GM18907 (cell line): Measurements from ENCODE around the gene TAS2R31.
"Not testable (repeated sequence)": the region's sequence is repeated elsewhere in the genome, so short reads cannot be mapped to it uniquely, and the experiment has no call there.

Experiments
- ATAC-seq: cut with Tn5 transposase; IDR thresholded peaks from one replicate; pipeline ENCODE4 v1.9.1; 2021; ENCODE audit warnings: mild to moderate bottlenecking, moderate library complexity; ENCODE audit not compliant: unreplicated experiment

TAS2R31 gene

GRCh38 chr12:11031307-11031706 lies at the start of gene TAS2R31:
TAS2R31 (minus strand) TSS chr12:11031407; CDS start chr12:11031335, 72 bp downstream.
- ATAC-seq: no peak

- no peak for ATAC-seq
These were observed 47.0 kb upstream of the TAS2R31 start for GRCh38 chr12:11078246-11078645.

GRCh38 chr12:11075642-11076041 lies 44.4 kb upstream of the TAS2R31 start:
- ATAC-seq: peak; percentile 55

- no peak for ATAC-seq
These were observed 40.2 kb upstream of the TAS2R31 start for GRCh38 chr12:11071414-11071813.

GRCh38 chr12:11070999-11071398 lies 39.8 kb upstream of the TAS2R31 start:
- no peak for ATAC-seq

GRCh38 chr12:11069854-11070365 lies 38.7 kb upstream of the TAS2R31 start:
- ATAC-seq: no peak

- ATAC-seq: no peak
These were observed 36.3 kb upstream of the TAS2R31 start for GRCh38 chr12:11067514-11067913.

- ATAC-seq: not testable (repeated sequence)
These were observed 31.0 kb upstream of the TAS2R31 start, which contains the start of gene TAS2R46 for GRCh38 chr12:11062194-11062593. TAS2R46 (minus strand) TSS chr12:11062294; CDS start chr12:11062294, 0 bp downstream.

GRCh38 chr12:11059784-11060183 lies 28.6 kb upstream of the TAS2R31 start:
- ATAC-seq: no peak

- ATAC-seq: no peak
These were observed 27.8 kb upstream of the TAS2R31 start for GRCh38 chr12:11059041-11059440.

- no peak for ATAC-seq
These were observed 24.1 kb upstream of the TAS2R31 start for GRCh38 chr12:11055306-11055705.

- ATAC-seq: not testable (repeated sequence)
These were observed 18.8 kb upstream of the TAS2R31 start for GRCh38 chr12:11049806-11050531.

- not testable (repeated sequence) for ATAC-seq
These were observed 10.2 kb upstream of the TAS2R31 start for GRCh38 chr12:11041366-11041765.

- no peak for ATAC-seq
These were observed 9.0 kb upstream of the TAS2R31 start for GRCh38 chr12:11040162-11040561.

GRCh38 chr12:11039171-11039570 lies 8.0 kb upstream of the TAS2R31 start:
- ATAC-seq: no peak

GRCh38 chr12:11033959-11034358 lies 2.8 kb upstream of the TAS2R31 start:
- not testable (repeated sequence) for ATAC-seq

- no peak for ATAC-seq
These were observed 5.1 kb downstream of the TAS2R31 start for GRCh38 chr12:11026118-11026517.

- ATAC-seq: no peak
These were observed 7.8 kb downstream of the TAS2R31 start for GRCh38 chr12:11023387-11023786.

- ATAC-seq: no peak
These were observed 8.7 kb downstream of the TAS2R31 start, which contains the start of gene TAS2R19 for GRCh38 chr12:11022520-11022919. TAS2R19 (minus strand) TSS chr12:11022620; CDS start chr12:11022571, 49 bp downstream.

- ATAC-seq: no peak
These were observed 14.3 kb downstream of the TAS2R31 start for GRCh38 chr12:11016937-11017336.

GRCh38 chr12:11015775-11016430 lies 15.3 kb downstream of the TAS2R31 start:
- no peak for ATAC-seq

GRCh38 chr12:11014234-11014633 lies 17.0 kb downstream of the TAS2R31 start:
- no peak for ATAC-seq
